Bronchus fibroblast of lung (primary cell): ENCODE data around the gene STK38L. TPM values are rescaled to one million over a fixed set of nuclear protein-coding genes. Genes with fewer than 3 reads are reported as not detected.

ENCODE experiments used
- total RNA-seq: library from RNA; depleted of rRNA; stranded (reverse); fragments of >200 nt; gene quantifications from 2 replicates; pipeline ENCODE4 v1.2.3, GENCODE V29; 2015

The STK38L gene
- 7.7 and 8.9 TPM in 2 replicates for total RNA-seq

GRCh38 chr12:27243804-27244688, at the start of gene STK38L:
Gene STK38L, plus strand, starts transcription at chr12:27244286. Its CDS starts 53,435 bp downstream, at chr12:27297721.

GRCh38 chr12:27332714-27333402, 88.8 kb downstream of the STK38L start, which contains the start of gene BMAL2:
Gene BMAL2, plus strand, starts transcription at chr12:27332836. Its CDS starts 237 bp downstream, at chr12:27333073.

Other genes starting within 250 kb of the STK38L start
- 42.9 and 47.4 TPM in 2 replicates for gene TM7SF3, start 229.9 kb upstream of the STK38L start, total RNA-seq
- gene MED21, start 221.7 kb upstream of the STK38L start, total RNA-seq: 32.0 and 36.1 TPM in 2 replicates
- gene C12orf71, start 161.7 kb upstream of the STK38L start, total RNA-seq: not detected in 2 replicates
- 19.0 and 24.5 TPM in 2 replicates for gene BMAL2, start 88.5 kb downstream of the STK38L start, total RNA-seq
- gene SMCO2, start 202.4 kb downstream of the STK38L start, total RNA-seq: not detected in 2 replicates